Mesothelial cell of epicardium (in vitro differentiated cells): ENCODE results near the gene CEP104. TPM values are rescaled to one million over a fixed set of nuclear protein-coding genes. Genes with fewer than 3 reads are reported as not detected.
"Not testable (repeated sequence)": the region's sequence is repeated elsewhere in the genome, so short reads cannot be mapped to it uniquely, and the experiment has no call there.

Experiments used
- DNase-seq, 2 experiments: peaks; one replicate each; pipeline ENCODE4 v3.0.0; 2021; ENCODE audit warnings: low spot score in 2 of 2; ENCODE audit not compliant: unreplicated experiment in 2 of 2
- H3K27ac Mint-ChIP-seq: 2 replicates; pipeline ENCODE4 v1.8.0; 2021; ENCODE audit warnings: mixed read lengths
- H3K27me3 Mint-ChIP-seq: 2 replicates; pipeline ENCODE4 v1.8.0; 2021; ENCODE audit warnings: low read depth, mixed read lengths
- H3K36me3 Mint-ChIP-seq: 2 replicates; pipeline ENCODE4 v1.8.0; 2021; ENCODE audit warnings: mixed read lengths
- H3K4me1 Mint-ChIP-seq: 2 replicates; pipeline ENCODE4 v1.8.0; 2021; ENCODE audit warnings: mixed read lengths
- H3K4me3 Mint-ChIP-seq: 2 replicates; pipeline ENCODE4 v1.8.0; 2021; ENCODE audit warnings: mild to moderate bottlenecking, moderate library complexity, mixed read lengths
- H3K9me3 Mint-ChIP-seq: 2 replicates; pipeline ENCODE4 v1.8.0; 2021; ENCODE audit warnings: mixed read lengths
- total RNA-seq: library from RNA; stranded (reverse); gene quantifications from 3 replicates; pipeline ENCODE4 v1.2.1, GENCODE V29; 2021
- TF ChIP-seq, protein P1 (sequence below): fragments of 200-600 bp; sonication (generic); IDR thresholded peaks from one replicate; pipeline ENCODE4 v1.5.0; 2021; ENCODE audit warnings: antibody characterized with exemption; ENCODE audit not compliant: unreplicated experiment

CEP104 gene
- total RNA-seq, 1 donor from 2014 or later: 37.0 TPM

- DNase-seq: no peak
- Mint-ChIP-seq H3K9me3 (peaks cover 11% of the 10 kb centered on the region), H3K36me3 (no peaks in the 10 kb centered on the region), H3K27me3 (peaks cover 50% of the 10 kb centered on the region), H3K4me3 (no peak overlapping the region), H3K27ac (no peak overlapping the region), H3K4me1 (no peaks in the 10 kb centered on the region)
- TF ChIP-seq, protein P1, sequence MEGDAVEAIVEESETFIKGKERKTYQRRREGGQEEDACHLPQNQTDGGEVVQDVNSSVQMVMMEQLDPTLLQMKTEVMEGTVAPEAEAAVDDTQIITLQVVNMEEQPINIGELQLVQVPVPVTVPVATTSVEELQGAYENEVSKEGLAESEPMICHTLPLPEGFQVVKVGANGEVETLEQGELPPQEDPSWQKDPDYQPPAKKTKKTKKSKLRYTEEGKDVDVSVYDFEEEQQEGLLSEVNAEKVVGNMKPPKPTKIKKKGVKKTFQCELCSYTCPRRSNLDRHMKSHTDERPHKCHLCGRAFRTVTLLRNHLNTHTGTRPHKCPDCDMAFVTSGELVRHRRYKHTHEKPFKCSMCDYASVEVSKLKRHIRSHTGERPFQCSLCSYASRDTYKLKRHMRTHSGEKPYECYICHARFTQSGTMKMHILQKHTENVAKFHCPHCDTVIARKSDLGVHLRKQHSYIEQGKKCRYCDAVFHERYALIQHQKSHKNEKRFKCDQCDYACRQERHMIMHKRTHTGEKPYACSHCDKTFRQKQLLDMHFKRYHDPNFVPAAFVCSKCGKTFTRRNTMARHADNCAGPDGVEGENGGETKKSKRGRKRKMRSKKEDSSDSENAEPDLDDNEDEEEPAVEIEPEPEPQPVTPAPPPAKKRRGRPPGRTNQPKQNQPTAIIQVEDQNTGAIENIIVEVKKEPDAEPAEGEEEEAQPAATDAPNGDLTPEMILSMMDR: no peak
Observed at GRCh38 chr1:3803905-3804626, 52.9 kb downstream of the CEP104 start.

- H3K4me3 Mint-ChIP-seq, DNase-seq, H3K36me3 Mint-ChIP-seq, H3K9me3 Mint-ChIP-seq, H3K4me1 Mint-ChIP-seq, H3K27ac Mint-ChIP-seq: not testable (repeated sequence)
- peaks cover 51% of the 10 kb centered on the region for H3K27me3 Mint-ChIP-seq
Observed at GRCh38 chr1:3800795-3801194, 56.2 kb downstream of the CEP104 start.

DNA sequence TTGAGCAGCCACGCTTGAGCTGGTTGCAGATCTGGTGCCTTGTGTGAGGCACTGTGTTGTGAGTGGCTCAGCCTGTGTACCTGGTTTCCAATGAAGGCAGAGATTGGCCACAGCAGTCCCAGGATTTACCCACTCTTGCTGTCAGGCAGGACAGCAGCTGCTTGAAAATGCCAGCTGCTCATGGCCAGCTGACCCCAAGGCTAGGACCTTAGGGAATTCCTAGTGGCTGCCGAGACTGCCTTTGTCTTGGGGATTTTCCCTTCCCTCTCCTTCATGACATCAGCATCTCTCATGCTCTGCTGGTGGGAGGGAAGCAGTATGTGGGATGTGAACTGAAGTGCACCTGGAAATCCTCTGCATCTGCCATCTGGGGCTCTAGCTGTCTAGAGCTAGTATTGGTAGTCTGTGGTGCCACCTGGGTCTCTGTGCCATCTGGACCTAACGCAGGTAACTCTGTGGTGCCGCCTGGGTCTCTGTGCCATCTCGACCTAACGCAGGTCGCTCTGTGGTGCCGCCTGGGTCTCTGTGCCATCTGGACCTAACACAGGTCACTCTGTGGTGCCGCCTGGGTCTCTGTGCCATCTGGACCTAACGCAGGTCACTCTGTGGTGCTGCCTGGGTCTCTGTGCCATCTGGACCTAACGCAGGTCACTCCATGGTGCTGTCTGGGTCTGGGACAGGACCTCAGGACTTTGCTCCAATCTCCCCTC lies 56.9 kb downstream of the CEP104 start:
- H3K4me1 Mint-ChIP-seq: peaks cover 12% of the 10 kb centered on the region
- H3K4me3 Mint-ChIP-seq: no peak overlapping the region
- H3K27me3 Mint-ChIP-seq: peaks cover 51% of the 10 kb centered on the region
- peaks cover 4% of the 10 kb centered on the region for H3K9me3 Mint-ChIP-seq
- H3K36me3 Mint-ChIP-seq: no peaks in the 10 kb centered on the region
- TF ChIP-seq, protein P1: no peak
- DNase-seq: no peak
- no peak overlapping the region for H3K27ac Mint-ChIP-seq

- H3K36me3 Mint-ChIP-seq: peaks cover 4% of the 10 kb centered on the region
- peaks cover 20% of the 10 kb centered on the region for H3K4me1 Mint-ChIP-seq
- peak within 1 kb of the TSS; percentile 95 for H3K4me3 Mint-ChIP-seq
- peak; percentile 82 to 93 for DNase-seq
- peaks cover 21% of the 10 kb centered on the region for H3K27me3 Mint-ChIP-seq
- TF ChIP-seq, protein P1: no peak
- H3K9me3 Mint-ChIP-seq: peaks cover 4% of the 10 kb centered on the region
- H3K27ac Mint-ChIP-seq: peak within 1 kb of the TSS; percentile 87
Observed at GRCh38 chr1:3796215-3797061, 60.6 kb downstream of the CEP104 start, which contains the start of gene LRRC47. LRRC47 (minus strand) TSS chr1:3796498; CDS start chr1:3796476, 22 bp downstream.

DNA sequence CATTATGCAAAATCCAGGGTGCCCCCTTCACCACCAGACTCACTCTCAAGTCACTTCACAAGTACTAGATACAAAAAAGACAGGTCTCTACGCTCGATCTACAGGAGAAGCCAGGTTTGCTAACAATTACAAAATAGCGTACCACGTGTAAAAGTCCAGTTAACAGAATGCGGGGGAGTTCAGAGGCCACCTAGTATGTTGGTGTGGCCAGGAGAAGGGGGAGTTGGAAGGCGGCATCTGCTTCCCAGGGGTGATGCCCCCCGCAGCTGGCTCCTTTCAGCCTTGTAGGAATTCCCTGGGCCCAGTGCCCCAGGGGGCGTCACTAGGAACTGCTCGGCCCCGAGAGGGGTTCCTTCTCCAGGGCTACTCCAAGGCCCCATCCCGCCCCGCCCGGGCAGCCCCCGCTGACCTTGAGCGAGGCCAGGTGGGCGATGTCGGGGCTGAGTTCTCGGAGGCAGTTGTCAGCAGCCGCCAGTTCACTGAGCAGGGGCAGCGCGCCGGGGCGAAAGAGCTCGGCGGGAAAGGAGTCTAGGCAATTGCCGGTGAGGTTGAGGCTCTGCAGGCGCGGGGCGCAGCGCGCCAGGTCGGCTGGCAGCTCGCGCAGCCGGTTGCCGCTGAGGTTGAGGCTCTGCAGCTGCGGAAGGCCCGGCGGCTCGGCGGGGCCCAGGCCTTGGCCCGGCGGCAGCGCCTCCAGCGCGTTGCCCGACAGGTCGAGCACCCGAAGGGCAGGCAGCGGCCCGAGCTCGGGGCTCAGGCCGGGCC lies 61.4 kb downstream of the CEP104 start:
- TF ChIP-seq, protein P1: no peak
- peak overlapping the region; percentile 43 for H3K27ac Mint-ChIP-seq
- H3K9me3 Mint-ChIP-seq: no peaks in the 10 kb centered on the region
- H3K4me3 Mint-ChIP-seq: peak overlapping the region; percentile 81
- DNase-seq: no peak
- H3K36me3 Mint-ChIP-seq: peaks cover 4% of the 10 kb centered on the region
- peaks cover 20% of the 10 kb centered on the region for H3K4me1 Mint-ChIP-seq
- H3K27me3 Mint-ChIP-seq: peaks cover 13% of the 10 kb centered on the region
